Measurements from ENCODE around the gene MAGED2.
"Not testable (repeated sequence)": the region's sequence is repeated elsewhere in the genome, so short reads cannot be mapped to it uniquely, and the experiment has no call there.

The MAGED2 gene

DNA sequence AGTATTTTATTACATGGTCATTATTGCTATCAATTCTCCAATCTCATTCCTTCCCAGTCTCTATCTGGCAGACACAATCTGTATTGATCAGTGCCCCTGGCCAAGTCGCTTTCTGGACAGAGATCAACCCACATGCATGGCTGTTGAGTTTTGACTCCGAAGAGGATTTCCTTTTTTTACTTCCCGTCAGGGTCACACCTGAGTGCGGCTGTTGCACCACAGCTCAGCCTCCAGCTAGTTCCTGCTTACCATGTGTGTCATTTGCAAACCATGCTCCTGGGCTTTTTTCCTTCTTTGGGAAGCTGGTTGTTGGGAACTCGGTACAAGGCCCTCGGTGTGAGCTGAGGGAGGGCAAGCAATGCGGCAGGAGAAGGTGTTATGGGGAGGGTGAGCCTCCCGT lies 11.7 kb downstream of the MAGED2 start:
- DNase-seq (ENCODE audit: low spot score) = no peak

DNA sequence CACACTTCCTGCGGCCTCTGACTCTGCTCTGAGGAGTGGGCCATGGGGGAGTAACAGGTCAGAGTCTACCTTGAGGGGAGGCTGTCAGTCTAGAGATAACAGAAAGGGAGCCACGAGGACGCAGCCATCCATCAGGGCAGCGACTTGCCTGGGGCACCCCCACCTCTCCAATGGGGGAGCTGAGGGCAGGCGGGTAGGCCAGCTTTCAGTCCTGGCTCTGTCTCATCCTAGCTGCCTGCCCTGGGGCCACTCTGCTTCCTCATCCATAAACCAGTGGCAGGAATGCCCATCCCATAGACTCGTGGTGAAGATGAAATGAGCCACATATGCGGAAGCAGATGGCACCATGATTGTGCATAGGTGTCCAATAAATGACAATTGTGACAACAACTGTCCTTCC lies 13.2 kb downstream of the MAGED2 start:
- no peak for DNase-seq (ENCODE audit: low spot score)

DNA sequence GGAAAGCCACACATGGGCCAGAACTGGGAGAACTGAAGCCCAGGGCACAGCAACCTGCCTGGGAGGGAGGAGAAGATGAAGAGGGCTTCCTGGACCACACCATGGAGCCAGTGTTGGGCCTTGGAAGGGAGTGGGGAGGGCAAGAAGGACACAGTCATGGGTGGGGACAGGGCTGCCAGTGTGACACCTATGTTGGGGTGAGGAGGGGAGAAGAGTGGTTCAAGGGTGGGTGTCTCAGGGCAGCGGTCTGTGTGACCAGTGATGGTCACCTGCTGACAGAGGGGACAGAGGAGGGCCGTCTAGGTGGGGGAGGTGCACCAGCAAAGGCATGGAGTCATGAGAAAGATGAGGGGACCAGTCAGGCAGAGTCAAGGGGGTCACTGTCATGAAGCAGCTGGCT lies 13.8 kb downstream of the MAGED2 start:
- DNase-seq (ENCODE audit: low spot score) = no peak

DNA sequence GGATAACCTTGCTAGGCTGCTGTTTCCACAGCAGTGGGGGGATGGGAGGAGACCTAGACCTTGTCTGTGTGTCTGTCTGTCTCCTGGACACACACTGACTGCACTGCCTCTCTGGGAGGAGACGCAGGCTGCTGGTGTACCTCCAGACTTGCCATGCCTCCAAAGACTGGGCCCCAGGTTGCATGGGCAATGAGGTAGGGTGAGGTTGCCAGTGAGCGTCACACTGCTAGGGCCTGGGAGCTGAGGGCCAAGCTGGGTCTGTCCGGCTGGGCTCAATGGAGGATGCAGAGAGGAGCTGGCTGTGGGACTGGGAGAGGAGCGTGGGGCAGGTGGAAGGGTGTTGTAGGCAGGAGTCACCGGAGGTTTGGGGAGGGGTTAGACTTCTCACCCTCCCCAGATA lies 16.6 kb downstream of the MAGED2 start:
- no peak for DNase-seq (ENCODE audit: low spot score)

DNA sequence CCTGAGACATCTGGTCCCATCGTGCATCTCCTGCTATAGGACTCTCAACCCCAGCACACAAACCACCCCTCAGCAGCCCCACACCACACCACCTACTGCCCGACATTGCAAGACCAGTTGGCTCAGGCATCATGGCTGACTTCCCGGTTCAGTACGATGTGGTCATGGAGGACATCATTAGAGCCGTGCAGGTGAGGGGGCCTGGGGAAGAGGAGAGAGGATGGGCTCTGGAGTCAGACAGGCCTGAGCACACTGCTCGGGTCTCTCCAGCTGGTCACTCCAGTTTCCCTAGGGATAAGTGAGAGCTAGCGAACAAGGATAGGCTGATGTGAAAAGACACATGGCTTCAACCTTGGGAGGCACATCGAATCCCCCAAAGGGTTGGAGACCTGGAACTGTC lies 17.2 kb downstream of the MAGED2 start:
- no peak for DNase-seq (ENCODE audit: low spot score)

DNA sequence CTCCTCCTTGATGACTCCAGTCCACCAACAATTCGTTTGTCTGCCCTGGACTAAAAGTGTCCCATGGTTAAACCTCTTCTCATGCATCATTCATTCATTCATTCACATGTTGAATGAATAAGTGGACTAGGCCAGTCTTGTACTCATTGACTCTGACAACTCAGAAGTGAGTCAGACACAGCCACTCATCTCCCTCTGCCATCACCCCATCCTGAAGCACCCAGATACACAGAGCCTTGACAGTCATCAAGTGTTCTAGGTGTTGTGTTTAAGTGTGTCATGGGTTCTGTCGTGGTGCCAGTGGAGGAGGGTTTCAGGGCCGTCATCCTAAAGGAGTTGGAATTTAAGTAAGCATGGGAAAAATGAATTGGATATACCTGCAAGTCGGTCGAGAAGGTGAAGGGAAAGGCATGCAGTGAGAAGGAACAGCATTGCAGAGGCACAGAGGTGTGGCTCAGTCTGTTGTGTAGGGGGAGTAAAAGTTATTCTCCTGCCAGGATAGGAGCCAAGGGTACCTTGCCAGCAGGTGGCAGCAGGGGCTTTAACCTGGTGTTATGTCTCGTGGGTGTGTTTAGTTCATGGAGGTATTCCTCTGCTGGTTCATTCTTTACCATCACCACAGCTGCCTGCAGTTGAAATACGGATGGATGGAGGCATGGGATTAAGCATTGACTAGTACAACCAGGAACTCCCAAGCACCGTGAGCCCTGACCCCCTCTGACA lies 18.3 kb downstream of the MAGED2 start:
- no peak for DNase-seq (ENCODE audit: low spot score)

DNA sequence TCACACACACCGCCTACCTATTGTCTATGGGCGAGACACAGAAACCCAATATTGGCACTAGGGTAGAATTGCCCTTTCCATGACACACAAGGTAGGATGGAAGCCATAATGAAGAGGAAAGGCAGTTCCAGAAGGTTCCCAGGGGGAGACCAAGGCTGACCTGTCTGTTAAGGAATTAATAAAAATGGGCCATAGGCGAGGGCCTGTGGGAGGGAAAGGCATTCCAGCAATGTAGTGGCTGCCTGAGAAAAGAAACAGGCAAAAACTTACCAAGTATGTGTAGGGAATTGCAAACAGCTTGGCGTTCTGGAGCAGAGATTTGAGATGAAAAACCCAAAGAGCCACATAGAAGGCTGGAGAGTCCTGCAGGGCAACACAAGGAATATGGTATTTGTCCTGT lies 19.1 kb downstream of the MAGED2 start:
- DNase-seq (ENCODE audit: low spot score) = no peak

DNA sequence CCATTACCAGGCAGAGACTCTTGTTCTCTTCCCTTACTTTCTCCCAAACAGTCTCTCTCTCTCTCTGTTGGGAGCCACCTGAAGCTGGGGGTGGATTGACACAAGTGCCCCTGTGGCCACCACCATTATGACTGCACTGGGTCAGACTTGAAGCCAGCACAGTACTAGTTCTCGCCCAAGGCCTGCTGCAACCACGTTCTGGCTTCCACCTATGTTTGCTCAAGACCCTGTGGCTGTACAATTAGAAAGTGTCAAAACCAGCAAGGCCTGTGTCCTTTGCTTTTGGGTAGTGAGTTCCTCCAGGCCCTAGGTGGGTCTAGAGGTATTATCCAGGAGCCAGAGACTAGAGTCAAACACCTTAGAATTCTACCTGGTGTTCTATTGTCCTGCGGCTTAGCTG lies 31.0 kb downstream of the MAGED2 start:
- no peak for DNase-seq (ENCODE audit: low spot score)

DNA sequence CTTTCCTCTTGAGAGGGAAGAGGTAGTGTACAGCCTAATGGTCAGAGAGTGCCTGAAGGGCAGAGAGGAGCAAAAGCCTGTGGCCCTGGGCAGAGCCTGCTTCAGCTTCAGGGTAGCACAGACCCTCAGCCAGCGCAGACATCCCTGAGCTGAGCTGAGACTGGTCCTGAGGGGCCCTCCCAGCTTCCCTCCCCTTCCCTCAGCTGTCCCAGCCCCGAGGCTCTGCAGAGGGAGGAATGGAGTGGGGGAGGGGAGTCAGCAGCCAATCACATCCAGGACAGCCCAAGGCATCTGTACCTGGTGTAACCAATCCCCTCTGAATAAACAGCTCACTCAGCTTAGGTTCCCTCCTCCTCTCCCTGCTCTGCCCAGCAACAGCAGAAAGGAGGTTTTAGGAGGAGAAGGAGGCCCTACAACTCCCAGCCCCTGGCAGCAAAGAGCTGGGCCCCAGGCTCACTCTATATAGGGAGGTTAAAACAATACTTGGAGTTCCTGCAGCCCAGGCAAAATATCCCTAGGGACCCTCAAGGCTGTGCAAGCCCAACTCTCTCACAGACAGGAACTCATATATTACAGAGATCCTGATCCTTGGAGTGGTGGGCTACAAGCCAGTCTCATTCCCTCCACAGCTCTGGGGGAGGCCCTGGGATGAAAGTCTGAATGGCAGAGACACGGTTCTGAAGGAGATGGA lies 33.8 kb downstream of the MAGED2 start:
- not testable (repeated sequence) for DNase-seq (ENCODE audit: low spot score)

DNA sequence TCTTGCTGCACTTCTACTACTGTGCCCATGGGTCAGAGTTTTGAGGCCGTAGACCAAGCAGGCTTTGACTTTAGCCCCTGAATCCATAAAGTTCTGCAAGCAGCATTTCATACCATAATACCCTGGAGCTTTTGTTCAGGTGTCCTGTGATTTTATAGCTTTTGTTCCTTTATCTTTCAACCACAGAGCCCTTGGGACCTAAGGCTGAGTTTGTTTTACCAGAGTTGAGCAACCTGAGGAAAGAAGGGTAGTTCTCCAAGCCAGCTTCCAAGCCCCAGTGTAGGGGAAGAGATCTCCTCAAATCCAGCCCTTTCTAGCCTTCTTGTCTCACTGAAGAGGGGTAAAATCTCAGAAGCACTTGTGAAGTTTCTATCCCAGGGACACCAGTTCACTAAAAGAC lies 35.1 kb downstream of the MAGED2 start:
- DNase-seq (ENCODE audit: low spot score) = no peak

DNA sequence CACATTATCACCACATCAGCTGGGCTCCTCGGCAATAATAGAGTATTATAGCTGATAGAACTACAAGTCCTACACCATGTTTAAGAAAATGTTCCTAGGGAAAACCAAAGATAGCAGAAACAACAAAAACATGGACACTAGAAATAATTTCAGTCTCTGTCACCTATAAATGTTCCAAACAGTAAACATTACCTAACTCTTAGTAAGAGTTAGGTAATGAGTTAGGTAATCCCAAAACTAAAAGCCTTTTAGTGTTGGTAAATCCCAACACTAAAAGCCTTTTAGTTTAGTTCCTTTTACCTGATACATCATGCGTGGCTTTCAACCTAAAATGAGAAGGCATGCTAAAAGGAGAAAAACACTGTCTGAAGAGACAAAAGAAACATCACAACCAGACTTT lies 35.5 kb downstream of the MAGED2 start:
- no peak for DNase-seq (ENCODE audit: low spot score)

DNA sequence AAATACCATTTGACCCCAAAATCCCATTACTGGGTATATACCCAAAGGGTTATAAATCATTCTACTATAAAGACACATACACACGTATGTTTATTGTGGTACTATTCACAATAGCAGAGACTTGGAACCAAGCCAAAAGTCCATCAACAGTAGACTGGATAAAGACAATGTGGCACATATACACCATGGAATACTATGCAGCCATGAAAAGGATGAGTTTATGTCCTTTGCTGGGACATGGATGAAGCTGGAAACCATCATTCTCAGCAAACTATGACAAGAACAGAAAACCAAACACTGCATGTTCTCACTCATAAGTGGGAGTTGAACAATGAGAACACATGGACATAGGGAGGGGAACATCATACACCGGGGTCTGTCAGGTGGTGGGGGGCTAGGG lies 40.2 kb downstream of the MAGED2 start:
- DNase-seq (ENCODE audit: low spot score) = not testable (repeated sequence)

DNA sequence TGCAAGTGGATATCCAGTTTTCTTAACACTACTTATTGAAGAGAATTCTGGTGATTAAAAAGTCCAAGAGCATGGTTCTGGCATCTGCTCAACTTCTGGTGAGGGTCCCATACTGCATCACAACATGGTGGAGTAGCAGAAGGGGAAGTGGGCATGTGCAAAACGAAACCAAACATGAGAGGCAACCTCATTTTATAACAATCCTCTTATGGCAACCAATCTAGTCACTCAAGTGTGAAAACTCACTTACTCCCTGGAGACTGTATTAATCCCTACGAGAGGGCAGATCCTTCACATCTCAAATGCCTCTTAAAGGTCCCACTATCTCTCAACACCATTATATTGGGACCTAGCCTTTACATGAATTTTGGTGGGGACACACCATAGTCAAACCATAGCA lies 57.7 kb downstream of the MAGED2 start:
- no peak for DNase-seq (ENCODE audit: low spot score)
